HG03520 (cell line): Measurements from ENCODE around the gene AP1M2.

ENCODE experiments used
- ATAC-seq: cut with Tn5 transposase; IDR thresholded peaks from one replicate; pipeline ENCODE4 v1.9.1; 2021; ENCODE audit warnings: mild to moderate bottlenecking, moderate library complexity; ENCODE audit not compliant: unreplicated experiment

The AP1M2 gene

DNA sequence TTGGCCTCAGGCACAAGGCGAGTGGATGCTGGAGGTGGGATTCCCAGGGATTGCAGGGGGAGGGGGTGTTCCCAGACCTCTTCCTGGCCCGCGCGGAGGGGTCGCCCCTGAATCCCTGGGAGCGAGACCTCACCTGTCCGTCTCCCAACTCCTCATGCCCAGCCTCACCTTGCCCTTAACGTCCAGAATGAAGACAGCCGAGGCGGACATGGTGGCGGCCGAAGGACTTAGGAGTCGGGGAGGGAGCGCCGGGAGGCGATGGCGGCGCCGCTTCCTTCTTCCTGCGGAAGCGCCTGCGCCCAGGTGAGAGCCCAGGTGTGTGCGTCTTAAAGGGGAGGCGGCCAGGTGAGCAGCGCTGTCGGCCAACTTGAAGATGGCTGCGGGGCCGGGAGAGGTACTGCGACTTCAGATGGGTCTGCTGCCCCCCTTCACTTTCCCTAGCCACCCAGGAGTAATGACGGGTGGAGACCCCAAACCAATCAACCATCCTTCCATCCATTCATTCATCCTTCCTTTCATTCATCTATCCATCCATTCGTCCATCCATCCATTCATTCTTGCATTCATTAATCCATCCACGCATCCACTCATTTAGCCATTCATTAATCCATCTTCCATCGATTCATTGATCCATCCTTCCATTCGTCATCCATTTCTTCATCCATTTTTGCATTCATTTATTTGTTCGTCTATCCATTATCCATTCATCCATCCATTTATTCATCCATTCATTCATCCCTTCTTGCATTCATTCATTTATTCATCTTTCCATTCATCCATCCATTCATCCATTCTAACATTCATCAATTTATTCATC is at the start of gene AP1M2:
TSS of gene AP1M2 (minus strand) at position 291 of the 817 bp plus-strand sequence. CDS start at position 210, 81 bp downstream.
- ATAC-seq = no peak

DNA sequence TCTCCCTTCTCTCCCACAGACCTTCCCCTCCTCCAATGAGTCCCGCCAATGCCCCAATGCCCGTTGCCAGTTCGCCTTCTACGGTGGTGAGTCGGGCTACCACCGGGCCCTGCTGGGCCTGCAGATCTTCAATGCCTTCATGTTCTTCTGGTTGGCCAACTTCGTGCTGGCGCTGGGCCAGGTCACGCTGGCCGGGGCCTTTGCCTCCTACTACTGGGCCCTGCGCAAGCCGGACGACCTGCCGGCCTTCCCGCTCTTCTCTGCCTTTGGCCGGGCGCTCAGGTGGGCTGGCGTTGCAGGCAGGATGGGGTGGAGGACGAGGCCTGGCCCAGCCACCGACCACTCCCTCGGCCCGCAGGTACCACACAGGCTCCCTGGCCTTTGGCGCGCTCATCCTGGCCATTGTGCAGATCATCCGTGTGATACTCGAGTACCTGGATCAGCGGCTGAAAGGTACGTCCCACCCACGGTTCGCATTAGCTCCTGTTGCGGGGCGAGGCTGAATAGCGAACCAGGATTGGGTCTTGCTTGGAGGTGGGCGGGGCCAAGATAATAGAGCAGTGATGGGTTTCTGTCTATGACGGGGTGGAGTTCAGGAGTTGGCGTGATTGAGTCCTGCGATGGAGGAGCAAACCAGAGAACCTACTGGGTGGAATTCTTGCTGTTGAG is 49.3 kb upstream of the AP1M2 start:
- no peak for ATAC-seq

DNA sequence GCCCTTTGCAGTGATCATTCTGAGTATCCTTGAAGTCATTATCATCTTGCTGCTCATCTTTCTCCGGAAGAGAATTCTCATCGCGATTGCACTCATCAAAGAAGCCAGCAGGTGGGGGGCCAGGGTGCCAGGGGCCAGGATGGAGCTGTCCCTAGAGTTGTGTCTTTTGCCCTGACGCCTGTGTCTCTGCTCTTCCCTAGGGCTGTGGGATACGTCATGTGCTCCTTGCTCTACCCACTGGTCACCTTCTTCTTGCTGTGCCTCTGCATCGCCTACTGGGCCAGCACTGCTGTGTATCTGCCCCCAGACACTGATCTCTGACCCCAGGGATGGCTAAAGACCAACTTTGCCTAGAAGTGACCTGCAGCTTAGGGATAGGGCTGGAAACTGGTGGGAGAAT is 47.9 kb upstream of the AP1M2 start:
- ATAC-seq = no peak

DNA sequence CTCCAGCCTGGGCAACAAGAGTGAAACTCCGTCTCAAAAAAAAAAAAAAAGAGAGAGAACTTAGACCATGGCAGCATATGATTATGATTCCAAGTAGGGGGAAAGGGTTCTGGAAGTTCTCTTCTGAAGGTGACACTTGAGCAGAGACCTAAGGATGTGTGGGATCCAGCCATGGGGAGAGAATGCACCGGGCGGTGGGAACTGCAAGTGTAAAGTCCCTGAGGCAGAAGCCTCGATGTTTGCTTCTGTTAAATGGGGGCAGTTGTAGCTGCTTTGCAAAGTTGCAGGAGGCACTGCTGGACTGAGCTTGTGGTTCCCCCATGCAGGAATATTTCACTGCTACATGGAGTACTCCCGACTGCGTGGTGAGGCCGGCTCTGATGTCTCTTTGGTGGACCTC is 47.3 kb upstream of the AP1M2 start:
- no peak for ATAC-seq

DNA sequence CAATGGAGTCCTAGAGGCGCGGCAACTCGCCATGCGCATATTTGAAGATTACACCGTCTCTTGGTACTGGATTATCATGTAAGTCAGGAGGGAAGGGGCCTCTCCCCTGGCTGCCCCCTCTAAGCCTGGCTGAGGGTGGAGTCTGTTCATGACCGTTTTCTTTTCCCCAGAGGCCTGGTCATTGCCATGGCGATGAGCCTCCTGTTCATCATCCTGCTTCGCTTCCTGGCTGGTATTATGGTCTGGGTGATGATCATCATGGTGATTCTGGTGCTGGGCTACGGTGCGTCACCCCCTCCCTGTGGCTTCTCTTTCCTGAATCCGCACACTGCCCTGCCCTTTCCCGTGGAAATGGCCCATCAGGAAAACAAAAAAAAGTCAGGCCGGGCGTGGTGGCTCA is 44.8 kb upstream of the AP1M2 start:
- no peak for ATAC-seq

DNA sequence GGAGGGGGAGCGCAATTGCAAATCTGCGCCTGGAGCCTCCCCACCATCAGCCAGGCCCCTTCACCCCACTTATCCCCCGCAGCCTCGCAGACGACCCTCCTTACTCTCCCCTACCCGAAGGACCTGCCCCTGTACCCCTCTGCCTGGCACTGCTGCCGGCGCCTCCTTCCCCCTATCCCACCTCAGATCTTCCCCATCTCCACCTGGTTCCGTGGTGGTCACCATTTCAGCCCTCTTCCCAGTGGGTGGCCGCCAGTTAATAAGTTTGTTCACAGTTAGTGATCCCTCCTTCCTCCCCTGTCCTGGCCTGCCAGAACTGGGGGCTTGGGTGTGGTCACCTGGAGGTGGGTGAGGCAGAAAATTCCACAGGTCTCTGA is 38.6 kb upstream of the AP1M2 start:
- no peak for ATAC-seq

DNA sequence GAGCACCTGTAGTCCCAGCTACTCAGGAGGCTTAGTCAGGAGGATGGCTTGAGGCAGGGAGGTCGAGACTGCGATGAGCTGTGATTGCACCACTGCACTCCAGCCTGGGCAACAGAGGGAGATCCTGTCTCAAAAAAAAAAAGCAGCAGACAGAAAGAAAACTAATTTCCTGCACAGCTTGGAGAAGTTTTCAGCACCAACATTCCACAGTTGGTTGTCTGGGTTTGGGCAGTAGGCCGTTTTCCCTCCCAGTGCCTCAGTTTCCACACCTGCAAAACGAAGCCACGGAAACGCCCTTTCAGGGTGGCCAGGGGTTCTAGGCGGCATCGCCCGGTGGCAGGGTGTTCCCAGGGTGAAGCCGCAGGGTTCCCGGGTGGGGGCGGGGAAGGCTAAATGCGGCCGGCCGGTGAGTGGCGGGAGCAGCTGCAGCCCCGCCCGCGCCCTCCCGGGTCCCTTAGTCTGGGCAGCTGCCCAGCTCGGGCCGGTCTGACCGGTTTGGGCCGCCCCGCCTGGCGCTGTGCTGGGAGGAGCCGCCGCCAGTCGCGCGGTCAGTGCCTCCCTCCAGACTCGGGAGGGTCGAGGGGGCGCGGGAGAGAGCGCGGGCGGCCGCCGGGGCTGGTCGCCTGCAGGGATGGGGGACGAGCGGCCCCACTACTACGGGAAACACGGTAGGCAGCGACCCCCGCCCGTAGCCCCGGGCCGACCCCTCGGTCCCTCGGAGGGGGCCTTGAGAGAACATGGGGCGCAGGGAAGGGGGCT is 38.1 kb upstream of the AP1M2 start, which contains the start of gene SLC44A2:
TSS of gene SLC44A2 (plus strand) at position 551 of the 759 bp plus-strand sequence. CDS start at position 632, 81 bp downstream.
- no peak for ATAC-seq

DNA sequence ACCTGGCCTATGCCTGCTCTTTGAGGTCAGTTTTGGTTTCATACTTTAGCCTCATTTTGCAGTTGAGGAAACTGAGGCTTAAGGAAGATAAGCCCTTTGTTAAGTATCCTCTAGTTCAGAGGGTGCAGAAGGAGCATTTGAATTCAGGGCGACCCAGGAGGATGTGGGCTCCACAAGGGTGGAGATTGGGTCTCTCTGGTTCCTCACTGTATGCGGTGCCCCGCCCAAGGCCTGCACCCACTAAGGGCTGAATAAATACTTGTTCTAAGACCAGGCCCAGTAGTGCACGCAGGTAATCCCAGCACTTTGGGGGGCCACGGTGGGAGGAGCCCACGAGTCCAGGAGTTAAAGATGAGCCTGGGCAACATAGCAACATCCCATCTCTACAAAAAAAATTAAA is 37.5 kb upstream of the AP1M2 start:
- ATAC-seq = no peak

DNA sequence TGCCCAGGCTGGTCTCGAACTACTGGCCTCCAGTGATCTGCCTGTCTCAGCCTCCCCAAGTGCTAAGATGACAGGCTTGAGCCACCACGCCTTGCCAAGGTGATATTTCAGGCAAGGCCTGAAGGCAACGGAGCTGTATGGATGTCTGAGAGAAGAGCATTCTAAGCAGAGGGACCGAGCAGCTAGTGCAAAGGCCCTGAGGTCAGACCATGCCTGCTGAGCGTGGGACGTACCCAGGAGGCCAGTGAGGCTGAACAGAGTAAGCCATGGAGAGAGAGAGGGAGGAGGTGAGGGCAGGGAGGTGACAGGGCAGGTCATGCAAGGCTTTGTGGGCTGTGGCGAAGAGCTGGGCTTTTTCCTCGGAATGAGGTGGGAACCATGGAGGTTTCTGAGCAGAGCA is 34.9 kb upstream of the AP1M2 start:
- no peak for ATAC-seq

DNA sequence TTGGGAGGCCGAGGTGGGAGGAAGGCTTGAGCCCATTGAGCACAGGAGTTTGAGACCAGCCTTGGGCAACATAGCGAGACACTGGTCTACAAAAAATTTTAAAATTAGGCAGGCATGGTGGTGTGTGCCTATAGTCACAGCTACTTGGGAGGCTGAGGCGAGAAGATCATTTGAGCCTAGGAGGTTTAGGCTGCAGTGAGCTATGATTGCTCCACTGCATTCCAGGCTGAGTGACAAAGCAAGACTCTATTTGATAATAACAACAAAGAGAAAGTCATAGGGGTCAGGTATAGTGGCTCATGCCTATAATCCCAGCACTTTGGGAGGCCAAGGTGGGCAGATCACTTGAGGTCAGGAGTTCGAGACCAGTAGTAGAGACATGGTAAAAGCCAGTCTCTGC is 33.7 kb upstream of the AP1M2 start:
- ATAC-seq = no peak

DNA sequence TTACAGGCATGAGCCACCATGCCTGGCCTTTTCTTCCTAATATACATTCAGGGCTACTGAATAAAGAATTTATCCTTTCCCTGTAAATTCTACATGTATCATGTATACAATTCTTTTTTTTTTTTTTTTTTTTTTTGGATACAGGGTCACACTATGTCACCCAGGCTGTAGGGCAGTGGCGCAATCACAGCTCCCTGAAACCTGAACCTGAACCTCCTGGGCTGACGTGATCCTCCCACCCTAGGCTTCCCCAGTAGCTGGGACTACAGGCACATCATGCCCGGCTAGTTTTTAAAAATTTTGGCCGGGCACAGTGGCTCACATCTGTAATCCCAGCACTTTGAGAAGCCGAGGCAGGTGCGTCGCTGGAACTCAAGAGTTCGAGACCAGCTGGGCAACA is 31.7 kb upstream of the AP1M2 start:
- no peak for ATAC-seq

DNA sequence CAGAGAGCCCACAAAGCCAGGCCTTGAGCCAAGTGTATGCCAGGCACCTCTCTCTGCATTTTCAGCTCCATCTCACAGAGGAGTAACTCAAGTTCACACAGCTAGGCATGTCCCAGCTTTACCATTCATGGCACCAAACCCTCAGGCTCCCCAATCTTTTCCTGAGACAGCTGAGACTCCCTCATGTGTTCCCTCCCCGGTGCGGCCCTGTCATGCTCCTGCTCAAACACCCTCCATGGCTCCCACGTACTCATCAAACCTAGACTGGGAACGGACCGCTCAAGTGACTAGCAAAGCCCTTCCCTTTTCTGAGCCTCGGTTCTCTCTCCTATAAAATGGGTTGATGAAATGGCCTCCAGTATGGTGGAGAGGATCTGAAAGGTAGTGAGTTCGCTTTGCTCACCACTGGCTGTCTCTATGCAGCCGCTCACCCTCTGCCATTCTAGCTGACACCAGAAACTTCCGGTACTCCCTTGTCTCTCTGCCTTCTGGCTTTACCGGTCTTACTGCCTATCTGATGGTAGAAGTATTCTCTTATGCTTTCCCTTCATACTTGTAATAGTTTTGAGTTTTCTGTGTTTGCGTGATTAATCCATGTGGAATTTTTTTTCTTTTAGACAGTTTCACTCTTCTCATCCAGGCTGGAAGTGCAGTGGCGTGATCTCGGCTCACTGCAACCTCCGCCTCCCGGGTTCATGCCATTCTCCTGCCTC is 30.5 kb upstream of the AP1M2 start:
- ATAC-seq = no peak

DNA sequence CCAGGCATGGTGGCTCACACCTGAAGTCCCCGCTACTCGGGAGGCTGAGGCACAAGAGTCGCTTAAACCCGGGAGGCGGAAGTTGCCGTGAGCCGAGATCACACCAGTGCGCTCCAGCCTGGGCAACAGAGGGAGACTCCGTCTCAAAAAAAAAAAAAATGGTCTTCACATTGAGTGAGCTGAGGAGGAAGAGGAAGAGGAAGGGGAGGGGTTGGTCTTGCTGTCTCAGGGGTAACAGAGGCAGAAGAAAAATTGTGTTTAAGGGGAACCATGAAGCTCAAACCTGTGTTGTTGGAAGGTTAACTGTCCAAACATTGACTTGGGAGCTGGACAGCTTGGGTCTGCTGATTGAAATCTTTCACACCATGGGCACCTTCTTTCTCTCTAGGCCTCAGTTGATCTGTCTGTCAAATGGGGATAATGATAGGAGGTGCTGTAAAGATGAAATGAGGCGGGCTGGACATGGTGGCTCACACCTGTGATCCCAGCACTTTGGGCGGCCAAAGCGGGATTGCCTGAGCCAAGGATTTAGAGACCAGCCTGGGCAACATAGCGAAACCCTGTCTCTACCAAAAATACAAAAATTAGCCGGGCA is 28.4 kb upstream of the AP1M2 start:
- ATAC-seq = no peak

DNA sequence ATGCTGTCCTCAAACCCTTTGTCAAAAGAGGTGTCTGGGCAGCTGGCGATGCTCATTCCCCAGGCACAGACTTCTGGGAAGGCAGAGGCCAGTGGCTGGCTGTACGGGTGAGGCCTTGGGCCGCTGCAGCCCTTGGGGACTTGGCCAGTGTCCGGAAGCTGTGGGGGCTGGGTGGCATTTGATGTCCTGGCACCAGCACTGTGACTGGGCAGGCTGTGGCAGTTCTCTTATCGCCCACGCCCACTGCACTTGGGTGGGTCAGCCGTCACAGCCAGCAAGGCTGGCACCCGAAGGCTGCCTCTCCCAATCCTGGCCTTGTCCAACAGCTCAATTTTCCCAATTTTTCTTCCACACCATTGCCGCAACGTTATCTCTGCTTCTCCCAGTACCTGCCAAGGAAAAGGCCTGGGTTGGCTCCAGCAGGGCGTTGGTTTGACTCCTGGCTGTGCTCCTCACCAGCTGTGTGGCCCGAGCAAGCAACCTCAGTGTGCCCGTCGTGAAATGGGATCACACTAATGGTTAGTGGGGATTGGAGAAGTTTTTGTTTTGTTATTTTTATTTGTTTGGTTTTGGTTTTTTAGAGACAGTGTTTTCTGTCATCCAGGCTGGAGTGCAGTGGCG is 25.5 kb upstream of the AP1M2 start:
- ATAC-seq = no peak

DNA sequence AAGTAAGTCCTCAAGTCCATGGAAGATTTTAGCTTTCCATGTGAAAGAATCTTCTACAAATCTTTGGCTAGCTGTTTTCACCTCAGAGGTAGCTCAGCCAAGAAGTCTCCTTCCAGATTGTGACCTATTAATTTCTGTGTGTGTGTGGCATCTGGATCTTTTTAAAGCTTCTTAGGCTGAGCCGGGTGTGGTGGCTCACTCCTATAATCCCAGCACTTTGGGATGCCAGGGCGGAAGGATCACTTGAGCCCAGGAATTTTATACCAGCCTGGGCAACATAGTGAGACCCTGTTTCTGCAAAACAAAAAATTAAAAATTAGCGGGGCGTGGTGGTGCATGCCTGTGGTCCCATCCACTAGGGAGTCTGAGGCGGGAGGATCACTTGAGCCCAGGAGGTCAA is 24.8 kb upstream of the AP1M2 start:
- no peak for ATAC-seq

DNA sequence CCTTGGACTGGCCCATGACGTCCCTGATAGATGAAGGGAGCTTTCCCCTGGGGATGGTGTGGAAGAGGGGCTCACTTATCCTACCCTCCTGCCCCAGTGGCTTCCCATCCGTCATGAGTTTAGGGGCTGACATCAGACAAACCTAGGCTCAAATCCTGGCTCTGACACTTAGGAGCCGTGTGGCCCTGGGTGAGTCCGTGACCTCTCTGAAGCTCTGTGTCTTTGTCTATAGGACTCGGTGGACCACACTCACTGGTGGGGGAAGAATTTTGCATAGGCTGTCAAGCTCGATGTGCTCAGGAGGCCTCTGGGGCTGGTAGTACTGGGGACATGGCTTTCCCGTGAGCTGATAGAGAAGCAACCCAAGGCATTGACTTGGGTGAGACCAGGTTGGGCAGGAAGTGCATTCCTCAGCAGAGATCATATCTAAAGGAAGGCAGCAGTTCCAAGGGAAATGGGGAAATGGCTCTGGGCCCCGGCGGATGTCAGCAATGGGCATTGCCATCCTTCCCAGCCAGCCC is 17.4 kb upstream of the AP1M2 start:
- no peak for ATAC-seq

DNA sequence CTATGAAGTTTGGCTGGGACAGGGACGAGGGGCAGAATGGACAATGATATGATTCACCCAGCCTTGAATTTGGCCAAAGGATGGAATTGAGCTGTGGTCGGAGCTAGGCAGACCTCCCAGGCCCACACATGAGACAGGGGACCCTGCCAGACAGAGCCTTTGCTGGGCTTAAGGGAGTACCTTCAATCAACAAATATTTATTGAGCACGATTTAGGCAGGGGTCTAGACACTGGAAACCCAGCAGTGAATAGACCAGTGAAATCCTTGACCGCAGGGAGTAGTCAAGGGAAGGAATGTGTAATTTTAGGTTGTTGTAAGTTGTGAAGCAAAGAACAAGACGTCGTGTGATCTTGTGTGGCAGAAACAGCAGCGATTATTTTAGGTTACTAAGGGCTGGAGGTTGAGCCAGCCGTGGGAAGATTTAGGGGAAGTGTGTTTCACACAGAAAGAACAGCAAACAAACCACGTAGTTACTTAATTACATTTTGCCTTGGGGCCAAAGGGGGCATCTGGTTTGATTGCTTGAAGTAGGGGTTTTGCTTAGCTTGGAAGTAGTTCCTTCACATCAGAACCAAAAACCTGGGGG is 16.9 kb upstream of the AP1M2 start:
- no peak for ATAC-seq

DNA sequence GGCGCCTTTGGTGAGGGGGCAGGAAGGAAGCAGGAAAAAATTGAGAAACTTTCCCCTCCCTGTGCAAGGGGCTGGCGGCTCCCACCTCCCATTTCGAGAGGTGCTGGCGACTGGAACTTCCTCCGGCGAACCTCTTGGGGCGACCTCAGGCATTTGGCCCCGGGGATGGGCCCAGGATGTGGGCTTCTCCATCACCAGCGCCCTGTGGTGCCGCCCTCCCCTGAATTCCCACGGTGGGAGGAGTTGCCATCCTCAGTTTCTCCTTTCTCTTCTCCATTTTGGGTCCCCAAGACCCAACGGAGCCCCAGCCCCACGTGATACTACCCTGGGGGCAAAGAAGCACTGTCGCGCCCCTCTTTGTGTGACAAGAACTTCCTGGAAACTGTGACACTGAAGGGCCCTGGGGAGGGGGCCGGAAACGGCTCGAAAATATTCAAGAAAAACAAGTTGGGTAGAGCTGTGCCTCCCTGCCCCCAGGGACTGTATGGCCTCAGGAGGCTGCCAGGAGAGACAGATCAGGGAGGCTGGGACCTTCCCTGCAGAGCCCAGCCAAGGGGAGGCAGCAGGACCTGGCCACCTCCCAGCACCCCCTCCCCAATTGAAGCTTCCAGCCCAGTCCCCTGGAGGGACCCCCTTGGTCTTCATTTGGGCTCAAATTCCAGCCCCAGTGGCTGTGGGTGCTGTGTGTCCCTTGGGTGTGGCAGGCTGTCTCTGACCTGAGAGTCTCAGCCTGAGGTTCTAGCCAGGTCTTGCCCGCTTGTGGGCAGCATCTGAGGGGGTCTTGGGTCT is 16.2 kb upstream of the AP1M2 start:
- no peak for ATAC-seq
